GM19193 (cell line): Measurements from ENCODE around the gene CLASRP.

Source experiments
- POLR2A ChIP-seq: IDR thresholded peaks from 4 replicates; pipeline ENCODE4 v1.6.1; 2011; ENCODE audit not compliant: insufficient read depth, insufficient read length; ENCODE audit errors: extremely low read depth

CLASRP gene

GRCh38 chr19:45069056-45069455 lies 30.2 kb downstream of the CLASRP start:
- no peak for TF ChIP-seq POLR2A

- peak; percentile 24 for TF ChIP-seq POLR2A
Measured at GRCh38 chr19:45070214-45070613, 31.4 kb downstream of the CLASRP start.

GRCh38 chr19:45070861-45071544 lies 32.2 kb downstream of the CLASRP start:
- no peak for TF ChIP-seq POLR2A

- no peak for TF ChIP-seq POLR2A
Measured at GRCh38 chr19:45071545-45071938, 32.7 kb downstream of the CLASRP start.

GRCh38 chr19:45071969-45072790 lies 33.3 kb downstream of the CLASRP start:
- TF ChIP-seq POLR2A = no peak

- TF ChIP-seq POLR2A = no peak
Measured at GRCh38 chr19:45074744-45075300, 36.0 kb downstream of the CLASRP start.

- TF ChIP-seq POLR2A = peak; percentile 62
Measured at GRCh38 chr19:45075301-45076028, 36.6 kb downstream of the CLASRP start.

- TF ChIP-seq POLR2A = peak; percentile 89
Measured at GRCh38 chr19:45076029-45076850, 37.4 kb downstream of the CLASRP start, which contains the start of gene ZNF296. Gene ZNF296 (minus strand): TSS chr19:45076478. CDS start chr19:45076373, 105 bp downstream.

- TF ChIP-seq POLR2A = no peak
Measured at GRCh38 chr19:45076851-45077730, 38.2 kb downstream of the CLASRP start.

GRCh38 chr19:45078390-45079062 lies 39.7 kb downstream of the CLASRP start:
- TF ChIP-seq POLR2A = no peak

GRCh38 chr19:45079063-45079910 lies 40.4 kb downstream of the CLASRP start, which contains the start of gene GEMIN7:
Gene GEMIN7 (plus strand): TSS chr19:45079260. CDS start chr19:45090115, 10,855 bp downstream.
- peak; percentile 76 for TF ChIP-seq POLR2A

- no peak for TF ChIP-seq POLR2A
Measured at GRCh38 chr19:45079911-45080370, 41.1 kb downstream of the CLASRP start.
